Erythroblast (primary cell): ENCODE results near the gene ATP6V1F.

ENCODE experiments used
- GATA1 ChIP-seq: IDR thresholded peaks from 2 replicates; pipeline ENCODE4 v1.6.1; 2011; ENCODE audit warnings: low read depth, mild to moderate bottlenecking, control low read depth, low read length, moderate library complexity
- POLR2A ChIP-seq: IDR thresholded peaks from 2 replicates; pipeline ENCODE4 v1.6.1; 2011; ENCODE audit warnings: mild to moderate bottlenecking, low read length

GRCh38 chr7:128821724-128822123, 40.9 kb upstream of the ATP6V1F start:
- no peak for TF ChIP-seq POLR2A
- no peak for TF ChIP-seq GATA1
